ENCODE measurements around the gene DNAJC17. TPM values are rescaled to one million over a fixed set of nuclear protein-coding genes. Genes with fewer than 3 reads are reported as not detected.
A peak's percentile ranks its signal among the peaks of the same experiment; 100 is the strongest.

Gene DNAJC17
- total RNA-seq, 1 donor from 2014 or later = 55.6 TPM

GRCh38 chr15:40806672-40807027 is 623 bp downstream of the DNAJC17 start:
- no peak for DNase-seq (ENCODE audit: low spot score)
- no peak for TF ChIP-seq CTCF (IDR thresholded peaks at IDR 0.05; ENCODE audit: unreplicated experiment)
- Mint-ChIP-seq H3K27me3 (ENCODE audit: unreplicated experiment) (peaks cover 14% of the 10 kb centered on the region), H3K9me3 (ENCODE audit: unreplicated experiment) (no peaks in the 10 kb centered on the region), H3K4me3 (ENCODE audit: unreplicated experiment) (peak overlapping the region; percentile 97), H3K27ac (ENCODE audit: unreplicated experiment) (peak overlapping the region; percentile 94), H3K36me3 (ENCODE audit: low read depth, unreplicated experiment) (peaks cover 16% of the 10 kb centered on the region), H3K4me1 (ENCODE audit: unreplicated experiment) (peaks cover 13% of the 10 kb centered on the region)

GRCh38 chr15:40803688-40804087 is 3.6 kb downstream of the DNAJC17 start:
- Mint-ChIP-seq H3K4me1 (ENCODE audit: unreplicated experiment) (peaks cover 13% of the 10 kb centered on the region), H3K27me3 (ENCODE audit: unreplicated experiment) (peaks cover 11% of the 10 kb centered on the region), H3K9me3 (ENCODE audit: unreplicated experiment) (no peaks in the 10 kb centered on the region), H3K27ac (ENCODE audit: unreplicated experiment) (peak overlapping the region; percentile 61), H3K36me3 (ENCODE audit: low read depth, unreplicated experiment) (peaks cover 13% of the 10 kb centered on the region), H3K4me3 (ENCODE audit: unreplicated experiment) (no peak overlapping the region)
- DNase-seq (ENCODE audit: low spot score) = no peak
- no peak for TF ChIP-seq CTCF (IDR thresholded peaks at IDR 0.05; ENCODE audit: unreplicated experiment)

- no peak overlapping the region for H3K27ac Mint-ChIP-seq (ENCODE audit: unreplicated experiment)
- H3K27me3 Mint-ChIP-seq (ENCODE audit: unreplicated experiment) = peaks cover 8% of the 10 kb centered on the region
- no peak for TF ChIP-seq CTCF (IDR thresholded peaks at IDR 0.05; ENCODE audit: unreplicated experiment)
- peaks cover 19% of the 10 kb centered on the region for H3K36me3 Mint-ChIP-seq (ENCODE audit: low read depth, unreplicated experiment)
- DNase-seq (ENCODE audit: low spot score) = no peak
- H3K9me3 Mint-ChIP-seq (ENCODE audit: unreplicated experiment) = no peaks in the 10 kb centered on the region
- H3K4me3 Mint-ChIP-seq (ENCODE audit: unreplicated experiment) = no peak overlapping the region
- peaks cover 14% of the 10 kb centered on the region for H3K4me1 Mint-ChIP-seq (ENCODE audit: unreplicated experiment)
These were observed 4.2 kb downstream of the DNAJC17 start for GRCh38 chr15:40803076-40803475.

GRCh38 chr15:40799523-40799922 is 7.8 kb downstream of the DNAJC17 start:
- Mint-ChIP-seq H3K36me3 (ENCODE audit: low read depth, unreplicated experiment) (peaks cover 16% of the 10 kb centered on the region), H3K27ac (ENCODE audit: unreplicated experiment) (no peak overlapping the region), H3K4me3 (ENCODE audit: unreplicated experiment) (no peak overlapping the region), H3K9me3 (ENCODE audit: unreplicated experiment) (no peaks in the 10 kb centered on the region), H3K27me3 (ENCODE audit: unreplicated experiment) (peaks cover 3% of the 10 kb centered on the region), H3K4me1 (ENCODE audit: unreplicated experiment) (peaks cover 20% of the 10 kb centered on the region)
- no peak for DNase-seq (ENCODE audit: low spot score)
- TF ChIP-seq CTCF (IDR thresholded peaks at IDR 0.05; ENCODE audit: unreplicated experiment) = no peak

GRCh38 chr15:40796512-40796911 is 10.8 kb downstream of the DNAJC17 start:
- Mint-ChIP-seq H3K27ac (ENCODE audit: unreplicated experiment) (peak overlapping the region; percentile 96), H3K9me3 (ENCODE audit: unreplicated experiment) (no peaks in the 10 kb centered on the region), H3K4me3 (ENCODE audit: unreplicated experiment) (peak overlapping the region; percentile 11), H3K36me3 (ENCODE audit: low read depth, unreplicated experiment) (peaks cover 19% of the 10 kb centered on the region), H3K27me3 (ENCODE audit: unreplicated experiment) (peaks cover 2% of the 10 kb centered on the region), H3K4me1 (ENCODE audit: unreplicated experiment) (peaks cover 20% of the 10 kb centered on the region)
- no peak for DNase-seq (ENCODE audit: low spot score)
- TF ChIP-seq CTCF (IDR thresholded peaks at IDR 0.05; ENCODE audit: unreplicated experiment) = no peak
